Fibroblast of skin of left quadriceps (primary cell): ENCODE measurements around the gene ZDHHC20.

Source experiments
- DNase-seq, 2 experiments: peaks; one replicate each; pipeline ENCODE4 v3.0.0-alpha.2; 2013; ENCODE audit warnings: low read depth in 2 of 2

Gene ZDHHC20, protein sequence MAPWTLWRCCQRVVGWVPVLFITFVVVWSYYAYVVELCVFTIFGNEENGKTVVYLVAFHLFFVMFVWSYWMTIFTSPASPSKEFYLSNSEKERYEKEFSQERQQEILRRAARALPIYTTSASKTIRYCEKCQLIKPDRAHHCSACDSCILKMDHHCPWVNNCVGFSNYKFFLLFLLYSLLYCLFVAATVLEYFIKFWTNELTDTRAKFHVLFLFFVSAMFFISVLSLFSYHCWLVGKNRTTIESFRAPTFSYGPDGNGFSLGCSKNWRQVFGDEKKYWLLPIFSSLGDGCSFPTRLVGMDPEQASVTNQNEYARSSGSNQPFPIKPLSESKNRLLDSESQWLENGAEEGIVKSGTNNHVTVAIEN

DNA sequence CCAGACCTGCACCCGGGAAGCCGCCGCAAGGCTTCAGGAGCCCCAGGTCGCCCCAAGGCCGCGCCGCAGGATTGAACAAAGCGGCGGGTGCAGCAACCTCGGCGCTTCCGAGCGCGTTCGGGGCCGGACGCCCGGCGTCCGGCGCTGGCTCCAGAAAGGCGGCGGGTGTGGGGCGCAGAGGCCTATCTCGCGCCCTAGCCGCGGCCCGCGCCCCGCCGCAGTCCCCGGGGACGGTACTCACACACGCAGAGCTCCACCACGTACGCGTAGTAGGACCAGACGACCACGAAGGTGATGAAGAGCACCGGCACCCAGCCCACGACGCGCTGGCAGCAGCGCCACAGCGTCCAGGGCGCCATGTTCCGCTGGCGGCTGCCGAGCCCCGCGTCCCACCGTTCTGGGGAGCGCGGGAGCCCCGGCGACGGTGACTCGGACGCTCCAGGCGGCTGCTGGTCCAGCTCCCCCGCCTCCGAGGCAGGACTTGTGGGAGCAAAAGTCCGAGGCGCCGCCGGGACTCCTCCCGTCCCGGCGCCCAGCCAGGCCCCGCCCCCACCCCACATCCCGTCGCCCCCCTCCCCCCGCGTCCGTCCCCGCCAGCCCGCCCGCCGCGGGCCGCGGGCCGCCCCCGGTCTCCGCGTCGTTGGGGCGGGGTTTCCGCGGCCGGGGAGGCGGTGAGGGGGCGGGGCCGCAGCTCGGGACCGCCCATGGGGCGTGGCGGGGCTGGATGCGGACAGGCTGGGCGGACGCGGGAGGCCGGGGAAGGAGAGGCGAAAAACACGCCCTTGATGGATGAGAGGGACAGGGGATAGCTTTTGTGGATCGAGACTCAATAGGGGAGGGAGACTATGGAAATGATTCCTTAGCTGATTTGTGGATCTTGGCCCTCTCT lies at the start of gene ZDHHC20:
TSS of gene ZDHHC20 (minus strand) at position 491 of the 889 bp plus-strand sequence. CDS start at position 359, 132 bp downstream.
- DNase-seq, result peak; percentile 67 to 70

- DNase-seq, result no peak
Observed at GRCh38 chr13:21504379-21504778, 45.3 kb upstream of the ZDHHC20 start.

GRCh38 chr13:21501686-21502085 lies 42.6 kb upstream of the ZDHHC20 start:
- DNase-seq, result no peak

DNA sequence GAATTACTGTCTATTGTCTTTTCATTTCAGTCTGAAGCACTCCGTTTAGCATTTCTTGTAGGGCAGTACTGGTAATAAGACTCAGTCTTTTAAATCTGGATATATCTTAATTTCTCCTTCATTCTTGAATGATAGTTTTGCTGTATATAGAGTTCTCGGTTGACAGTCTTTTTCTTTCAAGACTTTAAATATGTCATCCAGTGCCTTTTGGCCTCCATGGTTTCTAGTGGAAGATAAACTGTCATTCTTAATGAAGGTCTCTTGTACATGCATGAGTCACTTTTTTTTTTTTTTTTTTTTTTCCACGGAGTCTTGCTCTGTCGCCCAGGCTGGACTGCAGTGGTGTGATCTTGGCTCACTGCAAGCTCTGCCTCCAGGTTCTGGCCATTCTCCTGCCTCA lies 27.2 kb upstream of the ZDHHC20 start:
- DNase-seq, result no peak

- no peak for DNase-seq
Observed at GRCh38 chr13:21483748-21484147, 24.6 kb upstream of the ZDHHC20 start.

DNA sequence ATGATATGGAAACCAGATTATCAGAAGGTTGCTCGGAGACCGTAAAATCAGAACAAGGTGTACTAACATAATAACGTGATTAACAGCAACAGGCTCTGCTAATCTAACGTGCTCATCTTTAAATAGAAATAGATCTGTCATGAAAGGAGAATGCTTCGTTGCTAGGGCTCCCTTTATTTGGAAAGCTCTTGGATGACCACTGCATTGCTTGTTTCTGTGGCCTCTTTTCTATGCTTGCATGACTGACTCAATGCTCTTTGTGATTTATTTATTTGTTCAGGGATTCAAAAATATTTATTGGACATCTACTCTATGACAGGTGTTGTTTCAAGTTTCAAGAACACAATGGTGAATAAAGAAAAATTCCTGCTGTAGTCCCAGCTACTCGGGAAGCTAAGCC lies 22.3 kb upstream of the ZDHHC20 start:
- no peak for DNase-seq

GRCh38 chr13:21478881-21479808 lies 20.0 kb upstream of the ZDHHC20 start:
- peak; percentile 49 to 64 for DNase-seq

GRCh38 chr13:21476893-21477472 lies 17.9 kb upstream of the ZDHHC20 start:
- DNase-seq, result peak; percentile 47 to 51

DNA sequence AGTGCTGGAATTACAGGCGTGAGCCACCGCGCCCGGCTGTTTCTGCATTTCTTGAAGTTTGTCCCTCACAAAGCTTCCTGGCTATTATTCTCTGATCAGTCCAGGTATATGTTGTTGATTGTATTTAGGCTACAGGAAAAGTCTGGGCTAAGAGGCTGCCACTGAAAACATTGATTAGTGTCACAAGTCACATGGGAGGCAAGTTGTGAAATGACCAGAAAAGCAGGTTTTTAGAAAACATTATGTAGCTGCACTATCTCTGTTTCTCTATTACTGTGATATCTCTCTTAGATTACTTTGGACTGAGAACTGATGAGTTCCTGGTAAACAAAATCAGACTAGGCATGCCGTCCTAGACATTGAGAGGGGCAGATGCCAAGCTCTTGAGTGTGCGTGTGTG lies 16.0 kb upstream of the ZDHHC20 start:
- DNase-seq, result no peak

GRCh38 chr13:21470785-21471184 lies 11.7 kb upstream of the ZDHHC20 start:
- DNase-seq, result no peak

GRCh38 chr13:21466527-21466926 lies 7.4 kb upstream of the ZDHHC20 start:
- DNase-seq, result no peak

GRCh38 chr13:21465710-21466160 lies 6.6 kb upstream of the ZDHHC20 start:
- DNase-seq, result no peak

- no peak for DNase-seq
Observed at GRCh38 chr13:21463424-21463823, 4.3 kb upstream of the ZDHHC20 start.

- DNase-seq, result no peak
Observed at GRCh38 chr13:21461131-21461530, 2.0 kb upstream of the ZDHHC20 start.

DNA sequence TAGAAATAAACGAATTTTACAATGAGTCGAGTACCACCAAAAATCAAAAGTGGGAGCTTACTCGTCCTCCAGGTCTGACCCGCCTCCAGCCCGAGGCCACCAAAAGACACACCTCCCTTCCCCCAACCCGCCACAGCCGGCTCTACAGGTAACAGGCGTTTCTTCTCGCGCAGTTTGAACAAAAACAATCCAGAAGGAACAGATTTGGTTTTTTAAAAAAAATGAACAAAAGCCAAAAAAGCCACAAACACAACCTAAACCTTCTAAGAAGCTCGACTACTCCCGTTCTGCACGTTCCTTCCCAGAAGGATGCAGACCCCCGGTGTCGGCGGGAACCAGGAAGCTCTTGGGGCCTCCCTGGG lies 671 bp downstream of the ZDHHC20 start:
- no peak for DNase-seq

DNA sequence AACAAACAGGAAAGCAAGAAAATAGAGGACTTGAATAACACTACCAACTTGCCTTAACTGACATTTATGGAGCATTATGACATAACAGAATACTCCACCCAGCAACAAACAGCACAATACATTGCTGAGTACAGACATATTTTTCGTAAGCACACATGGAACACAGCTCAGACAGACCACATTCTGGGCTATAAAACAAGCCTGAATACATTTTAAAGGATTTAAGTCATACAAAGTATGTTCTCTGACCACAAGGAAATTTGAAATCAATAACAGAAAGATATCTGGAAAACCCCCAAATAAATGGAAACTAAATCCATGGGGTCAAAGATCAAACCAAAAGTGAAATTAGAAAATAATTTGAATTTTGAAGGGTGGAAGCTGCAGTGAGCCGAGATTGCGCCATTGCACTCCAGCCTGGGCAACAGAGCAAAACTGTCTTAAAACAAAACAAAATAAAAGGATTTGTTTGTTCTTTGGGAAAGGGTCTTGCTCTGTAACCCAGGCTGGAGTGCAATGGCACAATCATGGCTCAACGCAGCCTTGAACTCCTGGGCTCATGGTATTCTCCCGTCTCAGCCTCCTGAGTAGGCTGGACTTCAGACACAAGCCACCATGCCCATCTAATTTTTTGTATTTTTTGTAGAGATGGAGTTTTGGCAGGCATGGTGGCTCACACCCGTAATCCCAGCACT lies 5.6 kb downstream of the ZDHHC20 start:
- peak; percentile 26 to 36 for DNase-seq

GRCh38 chr13:21450936-21451335 lies 8.2 kb downstream of the ZDHHC20 start:
- DNase-seq, result no peak

DNA sequence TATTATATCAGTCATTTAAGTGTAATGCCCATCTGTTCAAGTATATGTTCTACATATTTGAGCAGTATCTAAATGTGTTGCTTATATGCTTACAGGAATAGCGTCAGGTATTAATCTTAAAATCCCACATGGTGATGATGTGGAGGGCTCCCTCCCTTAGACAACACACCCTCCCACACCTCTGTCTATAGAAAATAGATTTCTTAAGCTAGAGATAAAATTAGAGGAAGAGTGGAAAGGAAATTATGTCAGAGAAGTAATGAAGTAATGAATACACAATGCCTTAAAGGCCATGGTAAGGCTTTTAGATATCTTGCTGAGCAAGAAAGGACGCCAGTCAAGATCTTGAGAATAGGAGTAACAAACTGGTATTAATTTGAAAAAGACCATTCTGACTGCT lies 12.4 kb downstream of the ZDHHC20 start:
- no peak for DNase-seq

DNA sequence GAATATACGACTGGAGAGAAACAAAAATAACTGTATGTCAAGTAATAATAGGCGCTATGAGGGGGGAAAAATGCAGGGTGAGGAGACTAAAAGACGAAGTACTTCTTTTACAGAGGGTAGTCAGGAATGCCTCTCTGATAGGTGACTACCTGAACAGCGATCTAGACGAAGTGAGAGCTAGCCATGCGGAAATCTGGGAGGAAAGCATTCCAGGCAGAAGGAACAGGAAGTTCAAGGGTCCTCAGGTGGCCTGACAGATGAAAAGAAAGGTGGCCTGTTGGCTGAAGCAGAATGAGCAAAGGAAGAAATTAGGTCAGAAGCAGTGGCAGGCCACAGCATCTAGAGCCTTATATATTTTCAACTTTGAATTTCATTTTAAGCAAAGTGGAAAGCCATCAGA lies 13.3 kb downstream of the ZDHHC20 start:
- no peak for DNase-seq

DNA sequence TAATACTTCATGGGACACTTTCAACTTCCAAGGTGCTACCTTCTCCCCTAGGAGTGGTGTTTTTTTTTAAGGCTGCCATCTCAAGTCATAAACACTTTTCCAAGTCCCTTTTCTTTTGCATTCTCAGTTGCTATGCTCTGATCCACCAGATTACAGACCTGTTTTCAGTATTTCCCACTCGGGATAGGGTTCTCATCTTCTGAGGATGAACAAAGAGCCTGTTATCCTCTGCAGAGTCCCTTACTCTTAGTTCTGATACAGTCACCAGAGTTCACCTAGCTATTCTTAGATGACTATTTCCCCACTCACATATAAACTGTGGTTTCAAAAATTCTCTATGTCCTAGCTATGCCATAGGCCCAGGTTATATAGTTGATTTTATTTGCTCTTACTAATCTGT lies 15.9 kb downstream of the ZDHHC20 start:
- DNase-seq, result no peak

DNA sequence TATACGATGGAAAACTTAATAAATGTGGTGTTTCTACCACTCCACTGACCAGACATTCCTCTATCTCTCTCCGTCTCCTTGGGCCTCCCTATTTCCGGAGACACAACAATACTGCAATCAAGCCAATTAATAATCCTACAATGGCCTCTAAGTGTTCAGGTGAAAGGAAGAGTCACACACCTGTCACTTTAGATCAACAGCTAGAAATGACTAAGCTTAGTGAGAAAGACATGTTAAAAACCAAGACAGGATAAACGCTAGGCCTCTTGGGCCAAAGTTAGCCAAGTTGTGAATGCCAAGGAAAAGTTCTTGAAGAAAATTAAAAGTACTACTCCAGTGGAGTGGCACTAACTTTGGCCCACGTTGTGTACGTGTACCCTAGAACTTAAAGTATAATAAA lies 22.5 kb downstream of the ZDHHC20 start:
- DNase-seq, result no peak
